HEK293 (cell line): ENCODE measurements around the gene UBE2C.

ENCODE experiments used
- CTCF ChIA-PET: fragments of 350-600 bp; formaldehyde crosslinking; extraction: SDS; loops from one replicate; lab custom pipeline; 2021; ENCODE audit warnings: antibody characterized with exemption; lab: Yijun Ruan, JAX
- POLR2A ChIA-PET: fragments of 300-600 bp; formaldehyde crosslinking; extraction: SDS; loops from one replicate; lab custom pipeline; 2020; ENCODE audit warnings: antibody characterized with exemption, inconsistent platforms; lab: Yijun Ruan, JAX
- H3K27ac ChIP-seq: fragments of 200-500 bp; sonication (Bioruptor generic); 2 replicates; pipeline ENCODE4 v1.5.1; 2014; ENCODE audit warnings: low read depth, low read length, control low read depth, inconsistent platforms; ENCODE audit errors: extremely low read depth
- H3K36me3 ChIP-seq, 2 experiments: fragments of 200-500 bp in 1 of 2; sonication (Bioruptor generic) in 1 of 2; 1 replicate in 1 of 2; 2 replicates in 1 of 2; pipeline ENCODE4 v1.5.1; 2014 to 2017; ENCODE audit warnings: inconsistent platforms in 2 of 2, low read length in 2 of 2; ENCODE audit not compliant: control insufficient read depth in 2 of 2, insufficient read depth in 1 of 2
- H3K4me1 ChIP-seq: fragments of 200-500 bp; sonication (Bioruptor generic); 2 replicates; pipeline ENCODE4 v1.5.1; 2014; ENCODE audit warnings: mild to moderate bottlenecking, low read length, inconsistent platforms; ENCODE audit not compliant: control insufficient read depth, insufficient read depth
- H3K4me3 ChIP-seq: 2 replicates; pipeline ENCODE4 v1.5.1; 2011; ENCODE audit warnings: low read depth, mild to moderate bottlenecking, control low read depth, low read length, moderate library complexity
- H3K9me3 ChIP-seq: fragments of 200-500 bp; sonication (Bioruptor generic); 2 replicates; pipeline ENCODE4 v1.5.1; 2014; ENCODE audit warnings: low read depth, low read length, inconsistent platforms; ENCODE audit not compliant: control insufficient read depth, insufficient read depth
- GLI2 ChIP-seq: fragments of 450-650 bp; formaldehyde crosslinking; IDR thresholded peaks from 2 replicates; pipeline ENCODE4; 2017; ENCODE audit warnings: missing biosample characterization, missing genetic modification characterization, low read depth, borderline replicate concordance
- INSM2 ChIP-seq: fragments of 450-650 bp; formaldehyde crosslinking; IDR thresholded peaks from 2 replicates; pipeline ENCODE4 v1.5.1; 2016; ENCODE audit warnings: missing biosample characterization, missing genetic modification characterization
- KLF10 ChIP-seq: fragments of 450-650 bp; IDR thresholded peaks from 2 replicates; pipeline ENCODE4 v1.5.1; 2018; ENCODE audit warnings: missing biosample characterization, mild to moderate bottlenecking, missing genetic modification characterization
- KLF17 ChIP-seq: fragments of 450-650 bp; formaldehyde crosslinking; IDR thresholded peaks from 2 replicates; pipeline ENCODE4 v1.5.1; 2016; ENCODE audit warnings: missing biosample characterization, missing genetic modification characterization
- KLF8 ChIP-seq: fragments of 450-650 bp; formaldehyde crosslinking; IDR thresholded peaks from 2 replicates; pipeline ENCODE4 v1.5.1; 2016; ENCODE audit warnings: missing biosample characterization, missing genetic modification characterization
- SP7 ChIP-seq: fragments of 450-650 bp; formaldehyde crosslinking; IDR thresholded peaks from 2 replicates; pipeline ENCODE4 v1.5.1; 2016; ENCODE audit warnings: missing biosample characterization, missing genetic modification characterization
- ZBTB17 ChIP-seq: fragments of 450-650 bp; formaldehyde crosslinking; IDR thresholded peaks from 2 replicates; pipeline ENCODE4 v1.5.1; 2016; ENCODE audit warnings: missing biosample characterization, missing genetic modification characterization
- ZBTB21 ChIP-seq: fragments of 450-650 bp; formaldehyde crosslinking; IDR thresholded peaks from 2 replicates; pipeline ENCODE4 v1.5.1; 2017; ENCODE audit warnings: missing biosample characterization, missing genetic modification characterization
- ZBTB48 ChIP-seq: fragments of 450-650 bp; formaldehyde crosslinking; IDR thresholded peaks from 2 replicates; pipeline ENCODE4 v1.5.1; 2016; ENCODE audit warnings: missing biosample characterization, missing genetic modification characterization
- ZNF133 ChIP-seq: fragments of 450-650 bp; formaldehyde crosslinking; IDR thresholded peaks from 2 replicates; pipeline ENCODE4 v1.5.1; 2016; ENCODE audit warnings: missing biosample characterization, missing genetic modification characterization
- ZNF146 ChIP-seq: fragments of 450-650 bp; formaldehyde crosslinking; IDR thresholded peaks from 2 replicates; pipeline ENCODE4 v1.5.1; 2016; ENCODE audit warnings: missing biosample characterization, missing genetic modification characterization
- ZNF148 ChIP-seq: fragments of 450-650 bp; formaldehyde crosslinking; IDR thresholded peaks from 2 replicates; pipeline ENCODE4 v1.5.0; 2017; ENCODE audit warnings: missing biosample characterization, missing genetic modification characterization, borderline replicate concordance
- ZNF335 ChIP-seq: fragments of 450-650 bp; formaldehyde crosslinking; conservative IDR thresholded peaks from 2 replicates; pipeline ENCODE4 v1.5.1; 2016; ENCODE audit warnings: missing biosample characterization, missing genetic modification characterization
- ZNF391 ChIP-seq: fragments of 450-650 bp; formaldehyde crosslinking; IDR thresholded peaks from 2 replicates; pipeline ENCODE4 v1.5.1; 2016; ENCODE audit warnings: low read depth, missing biosample characterization, missing genetic modification characterization, borderline replicate concordance
- ZNF398 ChIP-seq: fragments of 450-650 bp; formaldehyde crosslinking; IDR thresholded peaks from 2 replicates; pipeline ENCODE4 v1.5.1; 2017; ENCODE audit warnings: missing biosample characterization, missing genetic modification characterization
- ZNF404 ChIP-seq: fragments of 450-650 bp; formaldehyde crosslinking; IDR thresholded peaks from 2 replicates; pipeline ENCODE4 v1.5.1; 2017; ENCODE audit warnings: missing biosample characterization, missing genetic modification characterization
- ZNF426 ChIP-seq: fragments of 450-650 bp; formaldehyde crosslinking; IDR thresholded peaks from 2 replicates; pipeline ENCODE4 v1.5.1; 2017; ENCODE audit warnings: missing biosample characterization, missing genetic modification characterization, mild to moderate bottlenecking, inconsistent platforms, moderate library complexity
- ZNF510 ChIP-seq: fragments of 450-650 bp; formaldehyde crosslinking; IDR thresholded peaks from 2 replicates; pipeline ENCODE4 v1.5.1; 2018; ENCODE audit warnings: mild to moderate bottlenecking, missing genetic modification characterization, missing biosample characterization; ENCODE audit not compliant: insufficient replicate concordance
- ZNF623 ChIP-seq: fragments of 450-650 bp; formaldehyde crosslinking; IDR thresholded peaks from 2 replicates; pipeline ENCODE4 v1.5.1; 2016; ENCODE audit warnings: missing biosample characterization, missing genetic modification characterization
- ZNF658 ChIP-seq: fragments of 450-650 bp; formaldehyde crosslinking; IDR thresholded peaks from 2 replicates; pipeline ENCODE4; 2016; ENCODE audit warnings: missing biosample characterization, missing genetic modification characterization
- ZNF791 ChIP-seq: fragments of 450-650 bp; formaldehyde crosslinking; IDR thresholded peaks from 2 replicates; pipeline ENCODE4 v1.5.1; 2016; ENCODE audit warnings: missing biosample characterization, missing genetic modification characterization
- TF ChIP-seq, protein P1 (sequence below): fragments of 450-650 bp; formaldehyde crosslinking; IDR thresholded peaks from 2 replicates; pipeline ENCODE4 v1.5.1; 2016; ENCODE audit warnings: missing biosample characterization, missing genetic modification characterization
- TF ChIP-seq, protein P2 (sequence below): fragments of 450-650 bp; formaldehyde crosslinking; IDR thresholded peaks from 2 replicates; pipeline ENCODE4 v1.5.1; 2016; ENCODE audit warnings: missing biosample characterization, missing genetic modification characterization
- TF ChIP-seq, protein P3 (sequence below): fragments of 450-650 bp; formaldehyde crosslinking; IDR thresholded peaks from 2 replicates; pipeline ENCODE4 v1.5.1; 2016; ENCODE audit warnings: missing biosample characterization, missing genetic modification characterization

The UBE2C gene

DNA sequence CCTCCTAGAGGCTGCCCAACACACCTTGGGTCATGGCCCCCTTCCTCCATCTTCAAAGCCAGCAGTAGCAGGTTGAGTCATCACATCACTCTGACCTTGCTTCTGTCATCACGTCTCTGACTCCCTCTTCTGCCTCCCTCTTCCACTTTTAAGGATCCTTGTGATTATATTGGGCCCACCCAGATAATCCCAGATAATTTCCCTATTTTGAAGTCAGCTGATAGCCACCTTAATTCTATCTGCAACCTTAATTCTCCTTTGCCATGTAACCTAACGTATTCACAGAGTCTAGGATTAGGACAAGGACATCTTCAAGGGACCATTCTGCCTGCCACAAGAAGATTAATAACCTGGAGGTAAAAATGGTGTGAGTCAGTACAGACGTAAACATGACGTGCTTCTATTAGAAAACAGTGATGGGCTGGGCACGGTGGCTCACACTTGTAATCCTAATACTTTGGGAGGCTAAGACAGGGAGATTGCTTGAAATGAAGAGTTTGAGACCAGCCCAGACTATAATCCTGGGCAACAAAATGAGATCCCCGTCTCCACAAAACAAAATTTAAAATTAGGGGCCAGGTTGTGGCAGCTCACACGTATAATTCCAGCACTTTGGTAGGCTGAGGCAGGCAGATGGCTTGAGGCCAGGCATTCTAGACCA, 48.2 kb downstream of the UBE2C start:
- H3K36me3 ChIP-seq: no peaks in the 10 kb centered on the region
- H3K9me3 ChIP-seq: no peaks in the 10 kb centered on the region
- no peak overlapping the region for H3K4me3 ChIP-seq
- H3K27ac ChIP-seq: no peak overlapping the region; the same call in 1 of the 2 replicates
- POLR2A ChIA-PET: interaction anchor here (0.6 to 1.4 kb wide), 5 partner anchors 17 to 75 kb away, joined by 3 to 4 read pairs (median 3); no protein-coding TSS in a partner anchor
- CTCF ChIA-PET: interaction anchor here (0.6 to 1.4 kb wide), 2 partner anchors 62 to 149 kb away, joined by 5 to 9 read pairs; no protein-coding TSS in a partner anchor
- peaks cover 5% of the 10 kb centered on the region for H3K4me1 ChIP-seq
- TF ChIP-seq ZNF623 (tag by site-specific recombination) (no peak), INSM2 (tag by site-specific recombination) (no peak), KLF8 (tag by site-specific recombination) (peak; percentile 50; the same call in 1 of the 2 replicates), ZNF510 (tag by site-specific recombination) (no peak), SP7 (tag by site-specific recombination) (peak; percentile 87), ZNF791 (no peak), ZNF426 (tag by site-specific recombination) (no peak), ZNF404 (tag by site-specific recombination) (no peak), ZNF148 (tag by site-specific recombination) (no peak), ZBTB17 (tag by site-specific recombination) (peak; percentile 55), ZBTB48 (peak; percentile 59), ZNF398 (peak; percentile 26; the same call in 1 of the 2 replicates), ZNF391 (0 out of 2 replicates have a peak, but pooled peaks have one; percentile 11), KLF17 (tag by site-specific recombination) (peak; percentile 81), ZBTB21 (tag by site-specific recombination) (peak; percentile 81), ZNF335 (tag by site-specific recombination) (peak; percentile 40), ZNF146 (tag by site-specific recombination) (no peak), ZNF133 (tag by site-specific recombination) (no peak), ZNF658 (tag by site-specific recombination) (no peak), GLI2 (no peak), KLF10 (tag by site-specific recombination) (peak; percentile 45; the same call in 1 of the 2 replicates)
- TF ChIP-seq, protein P1, sequence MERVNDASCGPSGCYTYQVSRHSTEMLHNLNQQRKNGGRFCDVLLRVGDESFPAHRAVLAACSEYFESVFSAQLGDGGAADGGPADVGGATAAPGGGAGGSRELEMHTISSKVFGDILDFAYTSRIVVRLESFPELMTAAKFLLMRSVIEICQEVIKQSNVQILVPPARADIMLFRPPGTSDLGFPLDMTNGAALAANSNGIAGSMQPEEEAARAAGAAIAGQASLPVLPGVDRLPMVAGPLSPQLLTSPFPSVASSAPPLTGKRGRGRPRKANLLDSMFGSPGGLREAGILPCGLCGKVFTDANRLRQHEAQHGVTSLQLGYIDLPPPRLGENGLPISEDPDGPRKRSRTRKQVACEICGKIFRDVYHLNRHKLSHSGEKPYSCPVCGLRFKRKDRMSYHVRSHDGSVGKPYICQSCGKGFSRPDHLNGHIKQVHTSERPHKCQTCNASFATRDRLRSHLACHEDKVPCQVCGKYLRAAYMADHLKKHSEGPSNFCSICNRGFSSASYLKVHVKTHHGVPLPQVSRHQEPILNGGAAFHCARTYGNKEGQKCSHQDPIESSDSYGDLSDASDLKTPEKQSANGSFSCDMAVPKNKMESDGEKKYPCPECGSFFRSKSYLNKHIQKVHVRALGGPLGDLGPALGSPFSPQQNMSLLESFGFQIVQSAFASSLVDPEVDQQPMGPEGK: peak; percentile 45; the same call in 1 of the 2 replicates
- TF ChIP-seq, protein P2, sequence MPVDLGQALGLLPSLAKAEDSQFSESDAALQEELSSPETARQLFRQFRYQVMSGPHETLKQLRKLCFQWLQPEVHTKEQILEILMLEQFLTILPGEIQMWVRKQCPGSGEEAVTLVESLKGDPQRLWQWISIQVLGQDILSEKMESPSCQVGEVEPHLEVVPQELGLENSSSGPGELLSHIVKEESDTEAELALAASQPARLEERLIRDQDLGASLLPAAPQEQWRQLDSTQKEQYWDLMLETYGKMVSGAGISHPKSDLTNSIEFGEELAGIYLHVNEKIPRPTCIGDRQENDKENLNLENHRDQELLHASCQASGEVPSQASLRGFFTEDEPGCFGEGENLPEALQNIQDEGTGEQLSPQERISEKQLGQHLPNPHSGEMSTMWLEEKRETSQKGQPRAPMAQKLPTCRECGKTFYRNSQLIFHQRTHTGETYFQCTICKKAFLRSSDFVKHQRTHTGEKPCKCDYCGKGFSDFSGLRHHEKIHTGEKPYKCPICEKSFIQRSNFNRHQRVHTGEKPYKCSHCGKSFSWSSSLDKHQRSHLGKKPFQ (tag by site-specific recombination): 0 out of 2 replicates have a peak, but pooled peaks have one; percentile 45
- TF ChIP-seq, protein P3, sequence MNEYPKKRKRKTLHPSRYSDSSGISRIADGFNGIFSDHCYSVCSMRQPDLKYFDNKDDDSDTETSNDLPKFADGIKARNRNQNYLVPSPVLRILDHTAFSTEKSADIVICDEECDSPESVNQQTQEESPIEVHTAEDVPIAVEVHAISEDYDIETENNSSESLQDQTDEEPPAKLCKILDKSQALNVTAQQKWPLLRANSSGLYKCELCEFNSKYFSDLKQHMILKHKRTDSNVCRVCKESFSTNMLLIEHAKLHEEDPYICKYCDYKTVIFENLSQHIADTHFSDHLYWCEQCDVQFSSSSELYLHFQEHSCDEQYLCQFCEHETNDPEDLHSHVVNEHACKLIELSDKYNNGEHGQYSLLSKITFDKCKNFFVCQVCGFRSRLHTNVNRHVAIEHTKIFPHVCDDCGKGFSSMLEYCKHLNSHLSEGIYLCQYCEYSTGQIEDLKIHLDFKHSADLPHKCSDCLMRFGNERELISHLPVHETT (tag by site-specific recombination): peak; percentile 71
